ENCODE data around the gene CCR5.

Gene CCR5

DNA sequence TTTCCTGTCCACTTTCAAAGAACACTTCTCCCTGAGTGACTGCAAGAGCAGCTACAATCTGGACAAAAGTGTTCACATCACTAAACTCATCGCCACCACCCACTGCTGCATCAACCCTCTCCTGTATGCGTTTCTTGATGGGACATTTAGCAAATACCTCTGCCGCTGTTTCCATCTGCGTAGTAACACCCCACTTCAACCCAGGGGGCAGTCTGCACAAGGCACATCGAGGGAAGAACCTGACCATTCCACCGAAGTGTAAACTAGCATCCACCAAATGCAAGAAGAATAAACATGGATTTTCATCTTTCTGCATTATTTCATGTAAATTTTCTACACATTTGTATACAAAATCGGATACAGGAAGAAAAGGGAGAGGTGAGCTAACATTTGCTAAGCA lies 38.1 kb downstream of the CCR5 start:
- DNase-seq (ENCODE audit: low read depth), result no peak

DNA sequence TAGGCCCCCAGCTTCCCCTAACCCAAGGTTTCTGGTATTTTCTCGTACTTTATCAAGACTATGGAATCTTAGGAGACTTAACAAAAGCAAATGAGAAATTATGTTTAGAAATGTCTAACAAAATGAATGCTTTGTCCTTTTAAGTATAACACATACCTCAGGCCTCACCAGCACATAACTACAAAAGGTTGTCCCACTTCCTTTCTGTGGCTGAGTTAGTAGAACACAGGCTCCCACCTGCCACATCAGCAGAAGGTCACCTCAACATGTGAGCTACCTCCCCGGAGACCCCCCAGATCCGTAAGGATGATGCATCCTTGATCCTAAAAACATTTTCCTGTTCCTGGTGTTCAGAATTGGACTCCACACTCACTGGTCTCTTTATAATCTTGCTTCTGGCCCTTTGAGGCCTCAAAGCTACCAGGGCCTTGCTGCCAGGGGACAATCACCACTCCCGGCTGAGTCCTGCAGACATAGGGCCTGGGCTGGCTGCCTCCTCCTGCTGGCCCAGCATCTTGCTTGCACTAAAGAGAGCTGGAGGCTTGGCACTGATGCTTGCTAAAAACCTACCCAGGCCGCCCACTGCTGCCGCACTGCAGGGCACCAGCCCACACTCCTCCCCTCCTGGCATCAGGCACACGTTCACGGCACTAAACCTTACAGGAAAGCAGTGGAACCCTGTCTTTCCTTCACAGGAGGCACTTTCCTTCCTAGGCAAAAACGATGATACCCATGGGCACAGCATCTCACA lies 39.2 kb downstream of the CCR5 start:
- DNase-seq (ENCODE audit: low read depth), result no peak

GRCh38 chr3:46410669-46411068 lies 39.9 kb downstream of the CCR5 start:
- no peak for DNase-seq (ENCODE audit: low read depth)

- DNase-seq (ENCODE audit: low read depth), result no peak
These were observed 40.5 kb downstream of the CCR5 start for GRCh38 chr3:46411271-46411670.

DNA sequence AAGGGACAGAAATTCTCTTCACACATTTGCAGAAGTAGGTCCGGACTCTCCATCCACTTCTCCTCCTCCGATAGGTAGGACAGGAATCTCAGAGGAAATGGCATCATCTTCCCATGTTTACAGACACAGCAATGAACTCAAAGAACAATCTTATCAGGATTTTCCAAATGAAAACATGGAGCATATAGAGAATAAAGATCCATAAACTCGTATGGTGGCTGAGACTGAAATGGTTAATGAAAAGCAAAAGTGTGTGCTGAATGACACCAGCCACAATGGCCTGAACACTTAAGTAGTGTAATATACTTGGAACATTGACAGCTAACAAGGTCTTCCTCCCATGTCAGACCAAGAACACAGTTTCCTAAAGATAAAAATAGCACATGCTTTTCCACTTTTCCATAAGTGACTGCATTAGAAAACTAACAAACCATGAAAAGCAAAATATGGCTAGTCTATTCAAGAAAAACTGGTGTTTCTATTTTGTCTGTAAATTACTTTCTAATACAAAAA lies 42.1 kb downstream of the CCR5 start:
- DNase-seq (ENCODE audit: low read depth), result no peak

DNA sequence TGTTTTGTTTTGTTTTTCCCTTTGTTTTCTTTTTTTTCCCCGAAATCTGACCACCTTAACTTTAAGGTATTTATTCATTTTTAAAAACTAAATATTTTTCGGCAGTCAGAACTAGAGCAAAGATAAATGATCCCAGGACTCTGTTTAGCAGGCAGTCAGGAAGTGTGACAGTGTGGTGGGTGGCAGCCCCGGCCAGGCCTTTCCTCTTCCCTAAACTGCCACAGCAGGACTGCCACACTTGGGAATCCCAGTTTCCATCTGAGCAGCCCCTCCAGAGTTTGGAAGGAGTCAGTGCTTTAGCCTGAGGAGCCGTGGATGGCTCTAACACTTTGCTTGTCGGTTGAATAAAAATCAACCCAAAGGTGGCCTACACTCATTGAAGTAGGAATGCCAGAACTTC lies 43.2 kb downstream of the CCR5 start:
- no peak for DNase-seq (ENCODE audit: low read depth)

GRCh38 chr3:46414739-46415138 lies 44.0 kb downstream of the CCR5 start:
- no peak for DNase-seq (ENCODE audit: low read depth)

DNA sequence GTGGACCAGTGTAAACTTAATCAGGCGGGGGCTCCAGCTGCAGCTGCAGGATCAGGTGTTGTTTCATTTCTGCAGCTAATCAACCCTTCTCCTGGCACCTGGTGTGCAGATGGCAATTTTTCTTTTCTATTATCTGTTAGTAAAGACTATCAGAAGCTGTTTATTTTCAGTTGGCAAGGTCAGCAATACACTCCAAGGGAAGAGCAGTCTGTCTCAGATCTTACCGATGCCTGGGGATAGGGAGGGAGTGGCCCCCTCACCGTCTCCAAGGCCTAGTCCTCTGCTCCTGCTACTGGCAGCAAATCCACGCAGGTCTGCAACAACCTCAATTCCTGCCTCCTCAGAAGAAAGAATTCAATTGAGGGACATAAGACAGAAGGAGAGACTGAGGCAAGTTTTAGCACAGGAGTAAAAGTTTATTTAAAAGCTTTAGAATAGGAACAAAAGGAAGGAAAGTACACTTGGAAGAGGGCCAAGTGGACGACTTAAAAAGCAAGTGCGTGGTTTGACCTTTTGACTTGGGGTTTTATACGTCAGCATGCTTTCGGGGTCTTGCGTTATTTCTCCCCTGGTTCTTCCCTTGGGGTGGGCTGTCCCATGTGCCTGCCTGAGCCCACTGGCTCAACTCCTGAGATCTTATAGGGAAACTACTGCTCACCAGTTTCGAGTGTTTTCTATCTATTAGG lies 45.5 kb downstream of the CCR5 start:
- no peak for DNase-seq (ENCODE audit: low read depth)

DNA sequence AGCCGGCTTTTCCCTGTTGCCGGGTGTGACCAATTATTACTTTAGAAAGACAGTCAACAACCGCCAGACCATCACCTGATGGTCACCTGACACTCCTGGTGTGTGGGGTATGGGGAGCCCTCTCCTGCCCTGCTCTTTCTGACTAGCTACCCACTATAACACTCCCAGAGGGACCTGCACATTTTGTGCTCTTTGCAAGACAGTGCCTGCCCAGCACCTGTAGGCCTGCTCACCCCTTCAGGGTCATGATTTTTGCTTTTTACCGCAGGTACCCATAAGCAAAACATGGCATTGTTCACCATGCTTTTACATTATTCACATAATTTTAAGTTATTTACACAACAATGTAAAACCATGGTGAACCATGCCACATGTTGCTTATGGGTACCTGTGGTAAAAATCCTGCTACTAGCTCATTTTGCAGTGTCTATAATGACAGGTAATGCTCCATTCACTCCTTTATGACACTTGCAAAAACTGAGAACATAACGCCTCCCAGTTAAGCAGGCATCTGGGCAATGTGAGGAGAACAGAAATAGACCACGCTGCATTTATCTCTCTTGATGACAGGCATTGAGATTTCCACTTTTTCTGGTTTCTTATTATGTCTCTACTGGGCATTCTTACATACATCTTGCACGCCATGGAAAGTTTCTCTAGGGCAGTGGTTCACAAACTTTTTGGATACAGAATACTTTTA lies 46.2 kb downstream of the CCR5 start:
- no peak for DNase-seq (ENCODE audit: low read depth)

DNA sequence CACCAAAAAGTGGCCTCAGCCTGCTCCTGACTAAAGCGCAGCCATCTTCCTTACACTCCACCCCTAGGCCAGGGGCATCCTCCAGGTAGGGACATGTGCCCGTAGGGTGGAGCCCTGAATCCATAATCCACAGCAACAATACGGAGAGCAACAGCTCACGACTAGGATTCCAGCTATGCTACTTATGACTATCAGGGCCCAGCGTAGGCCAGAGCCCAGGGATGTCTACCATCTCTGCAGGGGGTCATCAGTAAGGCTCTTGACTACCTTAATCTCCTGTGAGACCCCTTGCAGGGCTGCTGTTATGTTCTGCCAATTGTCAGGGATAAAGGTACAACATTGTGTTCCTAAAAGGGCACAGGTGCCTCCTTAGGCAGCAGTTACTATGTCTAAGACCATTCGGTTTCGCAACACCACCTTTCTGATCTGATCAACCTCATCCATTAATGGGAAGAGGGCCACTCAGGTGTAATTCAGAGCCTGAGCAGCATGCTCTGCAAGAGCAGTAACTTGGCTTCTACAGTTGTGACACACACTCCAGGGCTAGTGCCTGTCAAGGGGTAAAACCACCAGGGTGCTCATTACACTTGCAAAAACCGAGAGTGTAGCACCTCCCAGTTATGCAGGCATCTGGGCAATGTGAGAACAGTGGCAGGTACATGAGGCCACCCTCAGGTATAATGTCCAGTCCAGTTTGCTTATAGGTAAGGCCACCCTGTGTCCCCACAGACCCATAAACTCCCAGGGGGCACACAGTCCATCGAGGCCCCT lies 47.3 kb downstream of the CCR5 start:
- no peak for DNase-seq (ENCODE audit: low read depth)

DNA sequence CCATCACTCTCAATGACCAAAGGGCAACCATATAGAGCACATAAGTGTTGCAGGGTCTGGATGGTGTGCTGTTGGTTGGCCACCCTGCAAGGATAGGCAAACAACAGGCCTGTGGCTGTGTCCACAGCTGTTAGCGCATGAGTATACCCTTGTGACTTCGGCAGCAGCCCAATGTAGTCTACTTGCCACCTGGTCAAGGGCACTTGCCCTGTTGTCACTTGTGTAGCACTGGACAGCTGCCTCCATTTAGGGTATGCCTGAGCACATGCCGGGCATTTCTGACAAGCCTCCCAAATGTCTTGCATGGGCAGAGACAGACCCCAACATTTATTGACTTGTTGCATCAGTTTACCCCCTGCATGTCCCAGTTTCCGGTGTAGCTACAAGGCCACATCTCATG lies 49.1 kb downstream of the CCR5 start:
- no peak for DNase-seq (ENCODE audit: low read depth)

- no peak for DNase-seq (ENCODE audit: low read depth)
These were observed 50.2 kb downstream of the CCR5 start for GRCh38 chr3:46420931-46421330.

DNA sequence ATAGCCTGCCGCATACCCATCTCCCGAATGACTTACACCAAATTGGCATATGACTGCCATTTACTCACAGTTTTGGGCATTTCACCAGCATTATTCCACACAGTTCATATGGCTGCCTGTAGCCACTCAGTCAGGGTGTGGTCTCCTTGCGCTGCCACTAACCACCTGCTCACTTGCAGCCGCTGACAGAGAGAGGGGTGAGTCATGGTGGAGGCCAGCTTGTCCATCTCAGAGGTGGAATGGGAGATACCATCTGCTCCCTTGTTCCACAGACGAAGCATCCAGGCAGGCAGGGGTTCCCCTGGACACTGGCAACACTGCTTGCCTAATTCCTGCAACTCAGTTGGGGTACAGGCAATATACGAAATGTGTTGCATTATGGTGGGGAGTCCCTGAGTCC lies 51.9 kb downstream of the CCR5 start:
- no peak for DNase-seq (ENCODE audit: low read depth)

- DNase-seq (ENCODE audit: low read depth), result no peak
These were observed 52.8 kb downstream of the CCR5 start for GRCh38 chr3:46423588-46423987.
